ENCODE results near the gene BANK1.

BANK1 gene

GRCh38 chr4:101818362-101818761 is 27.8 kb downstream of the BANK1 start:
- peak; percentile 81 for DNase-seq

- DNase-seq: no peak
These were observed 33.3 kb downstream of the BANK1 start for GRCh38 chr4:101823864-101824263.

GRCh38 chr4:101824500-101824899 is 34.0 kb downstream of the BANK1 start:
- DNase-seq: peak; percentile 15

- DNase-seq: no peak
These were observed 35.4 kb downstream of the BANK1 start for GRCh38 chr4:101825953-101826352.

GRCh38 chr4:101831816-101832215 is 41.3 kb downstream of the BANK1 start:
- DNase-seq: no peak

GRCh38 chr4:101833480-101833879 is 43.0 kb downstream of the BANK1 start:
- DNase-seq: no peak

- peak; percentile 33 for DNase-seq
These were observed 44.8 kb downstream of the BANK1 start for GRCh38 chr4:101835121-101835904.

GRCh38 chr4:101843054-101843453 is 52.5 kb downstream of the BANK1 start:
- DNase-seq: no peak

- no peak for DNase-seq
These were observed 56.0 kb downstream of the BANK1 start for GRCh38 chr4:101846550-101846949.

- no peak for DNase-seq
These were observed 60.2 kb downstream of the BANK1 start for GRCh38 chr4:101850698-101851097.

GRCh38 chr4:101851672-101852071 is 61.1 kb downstream of the BANK1 start:
- DNase-seq: no peak

GRCh38 chr4:101853028-101853427 is 62.5 kb downstream of the BANK1 start:
- no peak for DNase-seq

- peak; percentile 58 for DNase-seq
These were observed 63.2 kb downstream of the BANK1 start for GRCh38 chr4:101853691-101854090.

GRCh38 chr4:101855239-101855638 is 64.7 kb downstream of the BANK1 start:
- DNase-seq: no peak

- DNase-seq: no peak
These were observed 65.6 kb downstream of the BANK1 start for GRCh38 chr4:101856149-101856548.

- DNase-seq: no peak
These were observed 66.6 kb downstream of the BANK1 start for GRCh38 chr4:101857176-101857575.

- no peak for DNase-seq
These were observed 68.1 kb downstream of the BANK1 start for GRCh38 chr4:101858641-101859040.

GRCh38 chr4:101862595-101862994 is 72.1 kb downstream of the BANK1 start:
- no peak for DNase-seq

GRCh38 chr4:101864660-101865059 is 74.1 kb downstream of the BANK1 start:
- DNase-seq: no peak

GRCh38 chr4:101865501-101866062 is 75.1 kb downstream of the BANK1 start:
- DNase-seq: peak; percentile 48

- DNase-seq: no peak
These were observed 80.3 kb downstream of the BANK1 start for GRCh38 chr4:101870874-101871273.

- no peak for DNase-seq
These were observed 81.6 kb downstream of the BANK1 start for GRCh38 chr4:101871962-101872676.

GRCh38 chr4:101885574-101885973 is 95.0 kb downstream of the BANK1 start:
- DNase-seq: no peak

GRCh38 chr4:101886826-101887225 is 96.3 kb downstream of the BANK1 start:
- DNase-seq: no peak

Data from fibroblast of skin of right biceps (primary cell).